H1 (cell line): ENCODE measurements around the gene CIPC. TPM values are rescaled to one million over a fixed set of nuclear protein-coding genes. Genes with fewer than 3 reads are reported as not detected.

ENCODE experiments used
- CTCF ChIA-PET: fragments of 300-600 bp; sonication (Branson Sonifier 250); formaldehyde crosslinking; loops from one replicate; lab custom pipeline; 2021; ENCODE audit not compliant: partially characterized antibody; lab: Charles Lee
- POLR2A ChIA-PET: fragments of 300-600 bp; sonication (Branson Sonifier 250); formaldehyde crosslinking; loops from one replicate; lab custom pipeline; 2021; ENCODE audit warnings: inconsistent platforms; ENCODE audit not compliant: partially characterized antibody; lab: Charles Lee
- DNase-seq, 2 experiments: peaks; one replicate each; pipeline versions ENCODE4 v3.0.0 to v3.0.0-alpha.2; 2010 to 2022; ENCODE audit warnings: low spot score in 2 of 2, low read depth in 1 of 2, mixed read lengths in 1 of 2
- FAIRE-seq: peaks from 2 replicates; lab custom pipeline; 2011; peaks lifted over from hg19 to GRCh38; lab: Jason Lieb, UNC
- H2AFZ ChIP-seq: 2 replicates; pipeline ENCODE4 v1.8.1; 2012; ENCODE audit warnings: low read length, inconsistent platforms
- H2AK5ac ChIP-seq: 2 replicates; pipeline ENCODE4 v1.6.1; 2013; ENCODE audit warnings: low read depth, low read length
- H2BK120ac ChIP-seq: replicated peaks from 2 replicates; pipeline ENCODE3; 2013; ENCODE audit warnings: low read depth, low read length, inconsistent platforms
- H2BK12ac ChIP-seq: 2 replicates; pipeline ENCODE4 v1.6.1; 2013; ENCODE audit warnings: low read depth, low read length
- H2BK15ac ChIP-seq: 2 replicates; pipeline ENCODE4 v1.6.1; 2013; ENCODE audit warnings: low read length
- H2BK20ac ChIP-seq: 2 replicates; pipeline ENCODE4 v1.6.1; 2013; ENCODE audit warnings: low read length
- H2BK5ac ChIP-seq: 2 replicates; pipeline ENCODE4 v1.6.1; 2013; ENCODE audit warnings: low read depth, low read length
- H3K14ac ChIP-seq: 2 replicates; pipeline ENCODE4 v1.6.1; 2013; ENCODE audit warnings: inconsistent platforms; ENCODE audit not compliant: insufficient read length
- H3K18ac ChIP-seq: 2 replicates; pipeline ENCODE4 v1.6.1; 2013; ENCODE audit warnings: low read length; ENCODE audit errors: extremely low read depth
- H3K23ac ChIP-seq: 2 replicates; pipeline ENCODE4 v1.6.1; 2013; ENCODE audit warnings: inconsistent platforms; ENCODE audit not compliant: insufficient read length
- H3K23me2 ChIP-seq: 2 replicates; pipeline ENCODE4 v1.6.1; 2013; ENCODE audit warnings: low read depth, low read length
- H3K27ac ChIP-seq: 2 replicates; pipeline ENCODE4 v1.6.1; 2011; ENCODE audit warnings: low read depth, low read length, inconsistent platforms
- H3K27me3 ChIP-seq, 4 experiments: replicated peaks in 1 of 4; 1 replicate in 1 of 4; 2 replicates in 3 of 4; pipeline versions ENCODE4 v1.6.1 to v1.8.1; 2011 to 2013; ENCODE audit warnings: low read length in 3 of 4, mild to moderate bottlenecking in 3 of 4, inconsistent platforms in 2 of 4, mixed read lengths in 2 of 4, moderate library complexity in 1 of 4; ENCODE audit not compliant: control insufficient read depth in 3 of 4, insufficient read depth in 3 of 4; ENCODE audit errors: extremely low read depth in 1 of 4
- H3K36me3 ChIP-seq, 4 experiments: 2 replicates each; pipeline versions ENCODE4 v1.6.1 to v1.8.1; 2011 to 2013; ENCODE audit warnings: mild to moderate bottlenecking in 4 of 4, low read length in 3 of 4, moderate library complexity in 2 of 4, control low read depth in 1 of 4, inconsistent platforms in 1 of 4; ENCODE audit not compliant: insufficient read depth in 4 of 4, control insufficient read depth in 2 of 4
- H3K4ac ChIP-seq: replicated peaks from 2 replicates; pipeline ENCODE3; 2013; ENCODE audit warnings: low read length, low read depth, mixed read lengths, inconsistent platforms; ENCODE audit not compliant: insufficient read length
- H3K4me1 ChIP-seq, 4 experiments: replicated peaks in 1 of 4; 1 replicate in 1 of 4; 2 replicates in 3 of 4; pipeline versions ENCODE4 v1.6.1 to v1.8.1; 2011 to 2013; ENCODE audit warnings: low read length in 3 of 4, inconsistent platforms in 2 of 4, mixed read lengths in 1 of 4; ENCODE audit not compliant: insufficient read depth in 4 of 4, control insufficient read depth in 3 of 4
- H3K4me2 ChIP-seq, 2 experiments: 2 replicates each; pipeline versions ENCODE4 v1.6.1 to v1.8.1; 2011 to 2013; ENCODE audit warnings: low read depth in 2 of 2, low read length in 2 of 2, control low read depth in 1 of 2, inconsistent platforms in 1 of 2, mild to moderate bottlenecking in 1 of 2; ENCODE audit not compliant: insufficient read depth in 1 of 2
- H3K4me3 ChIP-seq, 4 experiments: fragments of 200-600, 300-600 bp in 1 of 4; sonication (generic), shearing (Covaris generic), sonication (Bioruptor Twin) in 1 of 4; 2 replicates each; pipeline versions ENCODE4 v1.5.1 to v1.8.1; 2011 to 2016; ENCODE audit warnings: low read length in 4 of 4, low read depth in 3 of 4, control low read depth in 2 of 4, inconsistent platforms in 2 of 4, mild to moderate bottlenecking in 2 of 4, mixed read lengths in 1 of 4, moderate library complexity in 1 of 4; ENCODE audit not compliant: insufficient read depth in 2 of 4; ENCODE audit errors: extremely low read depth in 1 of 4
- H3K56ac ChIP-seq: replicated peaks from 2 replicates; pipeline ENCODE3; 2013; ENCODE audit warnings: low read depth, mild to moderate bottlenecking, mixed read lengths, low read length, inconsistent platforms; ENCODE audit not compliant: insufficient read length
- H3K79me1 ChIP-seq: 2 replicates; pipeline ENCODE4 v1.6.1; 2013; ENCODE audit warnings: low read depth, low read length, control low read depth
- H3K79me2 ChIP-seq, 2 experiments: 2 replicates each; pipeline versions ENCODE4 v1.6.1 to v1.8.1; 2012 to 2013; ENCODE audit warnings: low read length in 2 of 2, mild to moderate bottlenecking in 2 of 2, inconsistent platforms in 1 of 2; ENCODE audit not compliant: insufficient read depth in 2 of 2, control insufficient read depth in 1 of 2
- H3K9ac ChIP-seq, 4 experiments: replicated peaks in 1 of 4; 1 replicate in 1 of 4; 2 replicates in 3 of 4; pipeline versions ENCODE4 v1.6.1 to v1.8.1; 2011 to 2013; ENCODE audit warnings: low read depth in 3 of 4, low read length in 3 of 4, control low read depth in 2 of 4, mild to moderate bottlenecking in 2 of 4, moderate library complexity in 2 of 4, inconsistent platforms in 1 of 4; ENCODE audit errors: extremely low read depth in 1 of 4
- H3K9me3 ChIP-seq, 2 experiments: 2 replicates each; pipeline versions ENCODE4 v1.6.1 to v1.8.1; 2012 to 2013; ENCODE audit warnings: mild to moderate bottlenecking in 2 of 2, moderate library complexity in 2 of 2, control low read depth in 1 of 2, inconsistent platforms in 1 of 2, low read depth in 1 of 2, low read length in 1 of 2, mixed read lengths in 1 of 2; ENCODE audit not compliant: insufficient read depth in 2 of 2
- H4K20me1 ChIP-seq, 2 experiments: replicated peaks in 1 of 2; 2 replicates each; pipeline versions ENCODE3 to v1.8.1; 2011 to 2013; ENCODE audit warnings: inconsistent platforms in 2 of 2, low read length in 2 of 2, mild to moderate bottlenecking in 1 of 2; ENCODE audit not compliant: insufficient read depth in 2 of 2, control insufficient read depth in 1 of 2
- H4K5ac ChIP-seq: 2 replicates; pipeline ENCODE4 v1.6.1; 2013; ENCODE audit warnings: low read length, low read depth, mixed read lengths, inconsistent platforms; ENCODE audit not compliant: insufficient read length
- H4K8ac ChIP-seq: 2 replicates; pipeline ENCODE4 v1.8.0; 2013; ENCODE audit warnings: mild to moderate bottlenecking, moderate library complexity, low read length, inconsistent platforms; ENCODE audit not compliant: insufficient read depth; ENCODE audit errors: extremely low read depth
- H4K91ac ChIP-seq: replicated peaks from 2 replicates; pipeline ENCODE3; 2013; ENCODE audit warnings: low read length, mixed read lengths, inconsistent platforms; ENCODE audit not compliant: insufficient read length
- BRCA1 ChIP-seq: IDR thresholded peaks from 2 replicates; pipeline ENCODE4 v1.6.1; 2012; ENCODE audit warnings: low read depth, low read length, improper control_type of control experiment
- CBX8 ChIP-seq: fragments of 300-800, 300-1000 bp; sonication (generic); IDR thresholded peaks from 2 replicates; pipeline ENCODE4 v1.7.1; 2016; ENCODE audit warnings: low read depth, low read length, borderline replicate concordance
- CREB1 ChIP-seq: IDR thresholded peaks from 2 replicates; pipeline ENCODE4 v1.6.1; 2012; ENCODE audit warnings: inconsistent platforms
- FOSL1 ChIP-seq: IDR thresholded peaks from 2 replicates; pipeline ENCODE4 v1.6.1; 2011; ENCODE audit warnings: mild to moderate bottlenecking, low read depth, low read length, moderate library complexity; ENCODE audit not compliant: insufficient read depth
- MAFK ChIP-seq: IDR thresholded peaks from 2 replicates; pipeline ENCODE4 v1.6.1; 2012; ENCODE audit warnings: low read depth, mild to moderate bottlenecking, improper control_type of control experiment, low read length
- NANOG ChIP-seq: IDR thresholded peaks from 2 replicates; pipeline ENCODE4 v1.6.1; 2011; ENCODE audit warnings: low read length, low read depth, mild to moderate bottlenecking, inconsistent platforms; ENCODE audit not compliant: insufficient read depth, poor library complexity, severe bottlenecking
- POLR2A ChIP-seq, 2 experiments: IDR thresholded peaks; 1 replicate in 1 of 2; 2 replicates in 1 of 2; pipeline ENCODE4 v1.6.1; 2011; ENCODE audit warnings: low read depth in 2 of 2, low read length in 2 of 2, mild to moderate bottlenecking in 2 of 2; ENCODE audit errors: control extremely low read depth in 1 of 2
- SIN3A ChIP-seq, 2 experiments: IDR thresholded peaks in 1 of 2; conservative IDR thresholded peaks in 1 of 2; 2 replicates each; pipeline ENCODE4 v1.6.1; 2011 to 2012; ENCODE audit warnings: low read length in 2 of 2, improper control_type of control experiment in 1 of 2, low read depth in 1 of 2, mild to moderate bottlenecking in 1 of 2
- SRF ChIP-seq: IDR thresholded peaks from 2 replicates; pipeline ENCODE4 v1.6.1; 2011; ENCODE audit warnings: mild to moderate bottlenecking, low read depth, low read length, moderate library complexity
- ZNF274 ChIP-seq: IDR thresholded peaks from 2 replicates; pipeline ENCODE4 v1.7.0; 2012; ENCODE audit warnings: low read length, borderline replicate concordance; ENCODE audit errors: extremely low read depth
- WGBS, 2 experiments: shearing (Covaris generic) in 1 of 2; methylation state at CpG; one replicate each; pipeline versions ENCODE4 v1.1.6 to v1.1.7; 2013 to 2015; ENCODE audit warnings: low lambda C conversion rate in 2 of 2, mixed read lengths in 2 of 2, inconsistent platforms in 1 of 2, low coverage in 1 of 2, missing lambda C conversion rate in 1 of 2; ENCODE audit not compliant: insufficient replicate concordance in 2 of 2, insufficient coverage in 1 of 2, insufficient read length in 1 of 2; ENCODE audit errors: extremely low coverage in 1 of 2, missing lambda C conversion rate in 1 of 2; 5-methylcytosine and 5-hydroxymethylcytosine counted together
- polyA plus RNA-seq, 7 experiments: library from polyadenylated mRNA; depleted of rRNA in 3 of 7; stranded (reverse) in 5 of 7; unstranded in 2 of 7; fragments of >200 nt in 5 of 7; fragments of 200-250 nt in 2 of 7; gene quantifications; 1 replicate in 5 of 7; 2 replicates in 1 of 7; 4 replicates in 1 of 7; pipeline versions ENCODE4 v1.2.1 to v1.2.3, GENCODE V29; 2011 to 2013; ENCODE audit warnings: missing spikeins in 2 of 7, mixed read lengths in 2 of 7
- total RNA-seq: library from RNA; stranded (reverse); fragmentation: NEBNext Ultra II Directional; extraction: Animal tissue kit (Norgen Biotek cat#: 25700); gene quantifications from 2 replicates; pipeline ENCODE4 v1.2.1, GENCODE V29; 2021
- TF ChIP-seq, protein P1 (sequence below): IDR thresholded peaks from 2 replicates; pipeline ENCODE4 v1.6.1; 2011; ENCODE audit warnings: low read length, improper control_type of control experiment

Gene CIPC
- total and polyA plus RNA-seq, 2 of the 8 experiments (the other 6 are each of a cell fraction or from before 2014, with no cell fraction given): 13.9 to 32.7 TPM

DNA sequence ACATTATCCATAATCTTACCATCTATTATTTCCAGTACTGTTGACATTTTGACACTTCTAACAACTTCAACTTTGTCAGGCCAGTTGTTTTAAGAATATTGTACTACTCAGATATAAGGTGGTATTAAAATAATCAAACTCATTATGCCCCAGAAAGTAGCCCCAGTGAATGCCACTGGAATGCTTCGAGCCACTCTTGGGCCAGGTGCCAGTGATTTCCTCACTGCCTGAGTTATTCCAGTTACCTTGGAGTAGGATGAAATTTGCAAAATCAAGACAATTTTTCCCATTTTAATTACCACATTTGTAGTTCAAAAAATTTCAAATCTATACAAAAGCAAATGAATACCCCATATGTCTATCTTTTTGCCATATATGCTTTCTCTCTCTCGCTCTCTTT is 9.2 kb downstream of the CIPC start:
- H2BK20ac ChIP-seq: no peak overlapping the region
- no peak overlapping the region for H2BK15ac ChIP-seq
- H2AFZ ChIP-seq: no peak overlapping the region
- H3K27me3 ChIP-seq: no peaks in the 10 kb centered on the region
- no peak overlapping the region for H3K9ac ChIP-seq
- POLR2A ChIA-PET: interaction anchor here (1.3 to 5.2 kb wide), 2 partner anchors 16 to 27 kb away, joined by 5 to 69 read pairs; no protein-coding TSS in a partner anchor
- peaks cover 2 to 31% (median 23%) of the 10 kb centered on the region in 4 experiments for H3K4me1 ChIP-seq
- H3K79me2 ChIP-seq: peaks cover 0 to 57% of the 10 kb centered on the region in 2 experiments; a peak in 2 of 4 replicates
- no peak overlapping the region for H2AK5ac ChIP-seq
- H3K4me2 ChIP-seq: no peak overlapping the region
- FAIRE-seq (no peak), DNase-seq (no peak)
- peaks cover 0 to 29% (median 7%) of the 10 kb centered on the region in 4 experiments; a peak in 4 of 8 replicates for H3K36me3 ChIP-seq
- no peak overlapping the region for H3K56ac ChIP-seq
- no peak overlapping the region for H2BK120ac ChIP-seq
- no peak overlapping the region for H4K8ac ChIP-seq
- no peak overlapping the region for H4K91ac ChIP-seq
- no peak overlapping the region for H3K23ac ChIP-seq
- no peak overlapping the region for H4K5ac ChIP-seq
- no peak overlapping the region for H3K4me3 ChIP-seq
- no peak overlapping the region for H3K14ac ChIP-seq
- H3K18ac ChIP-seq: no peak overlapping the region
- H3K27ac ChIP-seq: no peak overlapping the region
- H2BK5ac ChIP-seq: no peak overlapping the region
- peaks cover 4% of the 10 kb centered on the region; the same call in 1 of the 2 replicates for H3K79me1 ChIP-seq
- no peaks in the 10 kb centered on the region for H3K23me2 ChIP-seq
- H2BK12ac ChIP-seq: no peak overlapping the region
- no peaks in the 10 kb centered on the region for H3K9me3 ChIP-seq
- CTCF ChIA-PET: interaction anchor here (52.5 to 56.8 kb wide), 2 partner anchors 1 to 26 kb away, joined by 1490 read pairs; partner anchors contain the start of genes CIPC and ZDHHC22
- H3K4ac ChIP-seq: no peak overlapping the region
- WGBS, 2 experiments: 67% methylated on average over 2 of the region's 2 CpGs; no CpG with 5 or more reads in 1 of the 2 experiments
- no peaks in the 10 kb centered on the region for H4K20me1 ChIP-seq
- TF ChIP-seq CREB1 (no peak), SRF (no peak), ZNF274 (no peak), FOSL1 (no peak), CBX8 (no peak), NANOG (no peak), BRCA1 (no peak), MAFK (no peak), SIN3A (conservative IDR thresholded peaks at IDR 0.05 in 1 of 2, IDR thresholded peaks at IDR 0.05 in 1 of 2; ENCODE audit: low read depth in 1 of 2, low read length in 2 of 2) (no peak), POLR2A (IDR thresholded peaks at IDR 0.05; ENCODE audit: control extremely low read depth in 1 of 2, low read depth in 2 of 2, low read length in 2 of 2) (no peak)
- TF ChIP-seq, protein P1, sequence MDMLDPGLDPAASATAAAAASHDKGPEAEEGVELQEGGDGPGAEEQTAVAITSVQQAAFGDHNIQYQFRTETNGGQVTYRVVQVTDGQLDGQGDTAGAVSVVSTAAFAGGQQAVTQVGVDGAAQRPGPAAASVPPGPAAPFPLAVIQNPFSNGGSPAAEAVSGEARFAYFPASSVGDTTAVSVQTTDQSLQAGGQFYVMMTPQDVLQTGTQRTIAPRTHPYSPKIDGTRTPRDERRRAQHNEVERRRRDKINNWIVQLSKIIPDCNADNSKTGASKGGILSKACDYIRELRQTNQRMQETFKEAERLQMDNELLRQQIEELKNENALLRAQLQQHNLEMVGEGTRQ: no peak
